GM21825 (cell line): ENCODE data around the gene PLCE1.
"Not testable (repeated sequence)": the region's sequence is repeated elsewhere in the genome, so short reads cannot be mapped to it uniquely, and the experiment has no call there.

Experiments used
- ATAC-seq: cut with Tn5 transposase; IDR thresholded peaks from one replicate; pipeline ENCODE4 v1.9.1; 2021; ENCODE audit warnings: mild to moderate bottlenecking, moderate library complexity; ENCODE audit not compliant: unreplicated experiment

The PLCE1 gene

DNA sequence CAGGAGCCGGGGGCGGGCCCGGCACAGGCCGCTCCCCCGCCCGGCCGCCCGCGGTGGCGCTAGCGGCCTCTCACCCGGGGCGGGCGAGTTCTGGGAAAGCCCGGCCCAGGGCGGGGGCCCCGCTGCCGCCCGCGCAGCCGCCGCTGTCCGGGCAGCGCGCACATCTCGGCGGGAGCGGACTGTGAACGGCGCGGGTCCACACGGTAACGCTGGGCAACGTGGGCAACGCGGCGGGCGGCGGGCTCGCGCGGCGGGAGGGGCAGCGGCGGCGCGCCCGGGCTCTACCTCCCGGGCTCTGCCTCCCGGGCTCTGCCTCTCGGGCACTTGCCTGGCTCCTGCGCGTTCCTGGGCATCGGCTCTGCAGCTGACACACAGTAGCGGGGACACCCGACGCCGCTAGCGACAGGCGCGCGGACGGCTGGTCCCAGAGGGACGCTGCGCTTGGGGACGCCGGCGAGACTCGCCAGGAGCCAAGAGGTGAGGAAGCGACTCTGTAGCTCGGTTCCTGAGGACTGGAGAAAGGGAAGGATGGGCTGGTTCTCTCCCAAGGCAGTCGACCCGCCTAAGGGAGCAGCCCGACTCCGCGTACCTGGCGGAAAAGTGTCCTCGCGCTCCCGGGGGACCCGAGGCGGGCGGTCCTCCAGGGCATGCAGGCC, at the start of gene PLCE1:
Gene PLCE1 (plus strand): TSS at position 150 of the 656 bp plus-strand sequence. CDS start 37,116 bp downstream, outside the sequence.
- ATAC-seq: no peak

DNA sequence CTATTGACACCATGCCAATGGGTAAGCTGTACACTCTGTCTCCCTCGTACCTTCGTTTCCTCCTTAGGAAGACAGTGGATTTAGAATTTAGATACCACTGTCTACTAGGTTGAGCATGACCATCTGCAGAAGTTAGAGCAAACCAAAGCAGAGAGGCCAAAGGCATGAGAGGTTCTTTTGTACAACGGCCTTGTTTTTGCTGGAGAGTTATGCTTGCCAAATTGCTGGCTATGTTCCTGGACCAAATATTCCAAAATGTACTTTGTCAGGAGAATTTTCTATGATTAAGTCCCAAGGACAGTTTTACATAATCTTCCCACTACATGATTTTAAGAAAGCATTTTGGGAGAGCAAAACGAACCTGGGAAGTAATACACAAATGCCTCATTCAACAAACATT, 47.9 kb upstream of the PLCE1 start:
- ATAC-seq: no peak

DNA sequence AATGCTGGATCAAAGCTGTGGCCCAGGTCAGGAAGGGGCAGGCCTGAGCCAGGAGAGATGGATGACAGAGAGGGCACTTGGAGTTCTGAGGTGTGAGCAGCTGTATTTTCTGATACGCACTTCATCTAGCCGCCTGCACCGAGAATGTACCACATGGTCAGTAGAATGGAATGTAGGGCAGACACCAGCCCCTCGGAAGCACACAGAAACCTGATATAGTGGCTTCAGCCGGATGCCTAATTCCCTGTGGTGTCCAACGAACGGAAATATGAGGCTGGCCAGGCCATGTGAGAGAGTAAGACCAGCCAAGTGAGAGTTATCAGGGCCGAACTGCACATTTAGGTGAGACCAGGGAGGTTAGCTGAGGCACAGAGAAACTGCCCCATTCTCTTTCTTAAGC, 46.7 kb upstream of the PLCE1 start:
- no peak for ATAC-seq

DNA sequence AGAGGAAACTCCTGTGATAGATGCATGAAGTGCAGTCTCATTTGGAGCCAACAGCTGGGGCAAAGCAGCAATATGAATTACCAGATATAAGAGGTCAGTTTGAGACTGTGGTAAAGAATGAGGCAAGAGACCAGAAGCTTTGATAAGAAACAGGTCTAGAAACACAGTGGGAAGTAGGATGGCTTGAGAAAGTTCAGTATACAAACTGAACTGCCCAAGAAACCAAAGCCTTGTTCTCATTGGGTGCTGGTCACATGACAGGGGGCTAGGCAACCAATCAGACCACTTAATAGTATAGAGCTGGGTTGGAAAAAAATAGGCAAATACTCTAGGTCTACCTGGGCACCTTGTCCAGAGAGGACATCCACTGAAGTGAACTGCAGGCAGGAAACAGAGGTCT, 46.2 kb upstream of the PLCE1 start:
- no peak for ATAC-seq

DNA sequence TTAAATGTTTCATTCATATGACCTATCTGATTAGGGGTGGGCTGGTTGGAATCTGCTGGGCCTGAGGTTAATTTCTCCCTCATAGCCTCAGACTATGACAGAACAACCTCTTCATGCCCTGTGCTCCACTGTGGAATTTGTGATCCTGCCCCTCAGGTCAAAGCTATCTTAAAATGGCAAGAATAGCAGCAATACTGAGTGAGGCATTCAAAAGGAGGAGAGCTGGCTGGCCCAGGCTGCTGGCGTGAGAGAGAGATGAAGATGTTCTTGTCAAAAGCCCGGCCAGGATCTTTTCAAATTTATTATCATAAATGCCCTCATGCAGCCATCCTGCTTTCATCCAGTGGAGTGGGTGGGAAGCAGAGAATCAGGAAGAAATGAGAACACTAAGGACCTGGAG, 41.8 kb upstream of the PLCE1 start:
- ATAC-seq: no peak

DNA sequence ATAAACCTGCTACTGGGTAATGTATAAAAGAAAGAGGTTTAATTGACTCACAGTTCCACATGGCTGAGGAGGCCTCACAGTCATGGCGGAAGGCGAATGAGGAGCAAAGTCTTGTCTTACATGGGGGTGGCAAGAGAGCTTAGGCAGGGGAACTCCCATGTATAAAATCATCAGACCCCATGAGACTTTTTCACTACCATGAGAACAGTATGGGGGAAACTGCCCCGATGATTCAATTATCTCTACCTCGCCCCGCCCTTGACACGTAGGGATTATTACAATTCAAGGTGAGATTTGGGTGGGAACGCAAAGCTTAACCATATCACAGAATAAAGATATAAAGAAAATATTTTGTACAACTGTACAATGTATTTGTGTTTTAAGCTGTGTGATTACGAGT, 39.4 kb upstream of the PLCE1 start:
- ATAC-seq: no peak

DNA sequence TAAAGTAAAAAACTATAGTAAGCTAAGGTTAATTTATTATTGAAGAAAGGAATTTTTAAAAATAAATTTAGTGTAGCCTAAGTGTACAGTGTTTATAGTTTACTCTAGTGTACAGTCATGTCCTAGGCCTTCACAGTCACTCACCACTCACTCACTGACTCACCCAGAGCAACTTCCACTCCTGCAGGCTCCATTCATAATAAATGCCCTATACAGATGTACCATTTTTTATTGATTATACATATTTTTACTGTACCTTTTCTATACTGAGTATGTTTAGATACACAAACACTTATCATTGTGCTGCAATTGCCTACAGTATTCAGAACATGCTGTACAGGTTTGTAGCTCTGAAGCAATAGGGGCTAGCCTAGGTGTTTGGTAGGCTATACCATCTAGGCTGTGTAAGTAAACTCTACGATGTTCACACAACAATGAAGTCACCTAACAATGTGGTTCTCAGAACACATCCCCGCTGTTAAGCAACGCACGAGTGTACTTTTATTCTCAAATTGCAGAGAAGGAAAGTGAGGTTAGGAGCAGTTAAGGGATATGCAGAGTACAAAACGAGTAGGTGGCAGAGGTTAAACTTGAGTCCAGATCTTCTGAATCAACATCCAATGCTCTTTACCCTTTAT, 38.9 kb upstream of the PLCE1 start:
- ATAC-seq: no peak

DNA sequence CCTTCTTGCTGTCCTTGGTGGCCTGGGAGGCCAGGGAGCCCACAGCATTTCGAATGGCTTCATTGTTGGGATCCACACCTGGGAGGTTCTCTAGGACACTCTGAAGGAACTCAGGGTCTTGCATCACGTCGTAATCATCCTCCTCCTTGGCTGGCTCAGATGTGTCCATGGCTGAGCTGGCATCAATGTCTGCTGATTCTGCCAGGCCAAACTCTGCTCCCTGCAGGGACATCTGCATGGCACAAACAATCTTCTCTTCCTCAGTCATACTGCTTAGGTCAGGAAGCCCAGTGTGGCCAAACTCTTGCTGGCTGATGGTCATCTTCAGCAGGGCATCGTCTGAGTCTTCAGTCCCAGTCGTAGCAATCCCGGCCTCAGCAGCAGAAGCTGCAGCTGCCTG, 34.9 kb upstream of the PLCE1 start:
- ATAC-seq: no peak

DNA sequence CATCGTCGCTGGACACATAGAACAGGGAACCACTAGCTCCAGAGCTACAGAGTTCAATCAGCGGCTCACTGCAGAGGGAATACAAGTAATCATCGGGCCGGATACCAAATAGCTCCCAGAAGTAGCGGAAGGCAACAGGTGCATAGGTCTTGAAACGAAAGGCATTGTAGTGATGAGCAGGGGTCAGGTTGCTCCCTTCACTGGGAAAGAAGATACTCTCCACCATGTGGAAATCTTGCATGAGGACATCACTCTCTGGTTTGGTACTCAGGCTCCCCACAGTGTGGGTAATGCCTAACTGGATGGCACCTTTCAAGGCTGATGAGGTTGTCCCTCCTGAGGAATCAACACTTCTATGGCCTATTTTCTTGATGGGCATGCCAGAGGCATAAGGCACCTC, 32.7 kb upstream of the PLCE1 start:
- not testable (repeated sequence) for ATAC-seq

DNA sequence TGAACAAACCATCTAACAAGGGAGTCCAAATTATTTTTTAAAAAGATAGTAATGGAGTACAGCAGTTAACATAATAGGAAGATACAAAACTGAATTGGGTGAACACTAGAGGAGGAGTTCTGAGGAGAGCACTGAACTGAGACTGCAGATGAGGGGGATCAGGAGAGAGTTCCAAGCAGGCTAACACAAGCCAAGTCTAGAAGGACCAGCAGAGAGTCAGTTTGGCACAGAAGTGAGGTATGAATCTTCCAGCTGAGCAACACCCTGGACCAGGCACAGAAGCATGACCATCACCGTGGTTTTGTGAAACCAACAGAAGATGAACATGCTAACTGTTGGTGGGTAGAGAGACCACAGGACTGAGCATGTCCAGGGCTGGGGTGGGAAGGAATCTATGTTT, 30.8 kb upstream of the PLCE1 start:
- no peak for ATAC-seq

DNA sequence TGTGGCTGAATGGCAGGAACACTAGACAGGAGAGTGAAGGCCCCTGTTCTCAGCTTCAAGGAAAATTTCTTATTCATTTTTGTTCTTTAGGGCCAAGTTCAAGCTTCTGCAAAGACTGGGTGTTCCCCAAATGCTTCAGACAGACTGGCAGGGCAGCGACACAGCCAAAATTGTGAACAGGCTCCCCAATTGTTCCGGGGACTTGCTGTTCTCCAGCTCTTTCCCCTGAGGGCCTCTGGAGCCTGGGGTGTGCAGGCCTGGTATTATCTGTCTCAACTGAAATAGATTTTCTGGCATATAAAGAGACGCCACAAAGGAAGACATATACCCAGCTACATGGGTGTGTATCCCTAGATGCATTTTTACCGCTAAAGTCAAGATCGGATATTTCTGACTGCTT, 30.3 kb upstream of the PLCE1 start:
- no peak for ATAC-seq

DNA sequence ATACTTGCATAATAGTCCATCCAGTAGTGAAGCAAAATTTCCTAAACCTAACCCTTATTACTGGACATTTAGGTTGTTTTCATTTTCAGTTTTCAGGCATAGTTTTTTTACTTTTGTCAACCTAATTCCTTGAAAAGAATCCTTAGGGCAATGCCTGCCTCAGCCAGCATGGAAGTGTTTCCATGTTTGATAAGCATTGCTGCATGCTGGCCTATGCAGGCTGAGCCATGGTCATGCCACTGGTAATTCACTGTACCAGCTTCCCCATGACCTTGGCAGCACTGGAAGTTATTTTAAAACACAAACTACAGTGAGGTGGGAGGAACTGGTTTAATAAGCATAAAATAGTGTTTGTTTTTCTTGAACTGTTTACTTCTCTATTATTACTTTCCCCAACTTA, 27.8 kb upstream of the PLCE1 start:
- ATAC-seq: no peak

DNA sequence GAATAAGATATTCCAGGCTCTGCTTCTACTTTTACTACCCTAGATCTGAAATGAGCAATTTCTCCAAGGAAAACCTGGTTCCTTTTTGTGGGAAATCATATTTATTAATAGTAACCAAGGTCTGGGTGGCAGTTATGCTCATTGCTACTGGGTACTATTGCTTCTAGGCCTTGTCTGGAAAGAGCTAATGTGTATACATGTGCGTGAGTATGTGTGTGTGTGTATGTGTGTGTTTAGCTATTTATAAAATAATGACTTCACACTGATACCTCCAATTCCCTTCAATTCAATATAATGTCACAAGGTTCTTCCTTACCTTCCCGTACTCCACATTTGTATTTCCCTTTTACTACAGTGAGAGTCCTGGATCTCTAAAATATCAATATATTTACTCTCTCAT, 26.0 kb upstream of the PLCE1 start:
- no peak for ATAC-seq

DNA sequence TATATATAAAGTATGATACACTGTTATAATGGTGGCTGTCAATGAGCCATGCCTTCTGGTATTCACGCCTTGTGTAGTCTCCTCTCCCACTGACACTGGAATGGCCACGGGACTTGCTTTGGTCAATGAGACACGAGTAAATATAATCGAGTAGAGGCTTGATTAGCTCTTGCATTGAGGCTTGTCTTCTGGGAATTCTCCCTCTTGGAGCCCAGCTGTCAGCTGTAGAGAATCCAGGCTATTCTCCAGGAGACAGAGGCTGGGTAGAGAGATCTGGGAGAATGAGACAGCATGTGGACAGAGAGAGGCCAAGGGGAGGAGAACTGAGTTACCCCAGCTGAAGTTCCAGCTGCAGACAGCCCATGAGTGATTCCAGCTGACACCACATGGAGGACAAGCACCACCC, 25.2 kb upstream of the PLCE1 start:
- ATAC-seq: no peak

DNA sequence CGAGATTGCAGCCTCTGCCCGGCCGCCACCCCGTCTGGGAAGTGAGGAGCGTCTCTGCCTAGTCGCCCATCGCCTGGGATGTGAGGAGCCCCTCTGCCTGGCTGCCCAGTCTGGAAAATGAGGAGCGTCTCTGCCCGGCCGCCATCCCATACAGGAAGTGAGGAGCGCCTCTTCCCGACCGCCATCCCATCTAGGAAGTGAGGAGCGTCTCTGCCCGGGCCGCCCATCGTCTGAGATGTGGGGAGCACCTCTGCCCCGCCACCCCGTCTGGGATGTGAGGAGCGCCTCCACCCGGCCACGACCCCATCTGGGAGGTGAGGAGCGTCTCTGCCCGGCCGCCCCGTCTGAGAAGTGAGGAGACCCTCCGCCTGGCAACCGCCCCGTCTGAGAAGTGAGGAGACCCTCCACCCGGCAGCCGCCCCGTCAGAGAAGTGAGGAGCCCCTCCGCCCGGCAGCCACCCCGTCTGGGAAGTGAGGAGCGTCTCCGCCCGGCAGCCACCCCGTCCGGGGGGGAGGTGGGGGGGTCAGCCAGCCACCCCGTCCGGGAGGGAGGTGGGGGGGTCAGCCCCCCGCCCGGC, 23.2 kb upstream of the PLCE1 start:
- not testable (repeated sequence) for ATAC-seq

DNA sequence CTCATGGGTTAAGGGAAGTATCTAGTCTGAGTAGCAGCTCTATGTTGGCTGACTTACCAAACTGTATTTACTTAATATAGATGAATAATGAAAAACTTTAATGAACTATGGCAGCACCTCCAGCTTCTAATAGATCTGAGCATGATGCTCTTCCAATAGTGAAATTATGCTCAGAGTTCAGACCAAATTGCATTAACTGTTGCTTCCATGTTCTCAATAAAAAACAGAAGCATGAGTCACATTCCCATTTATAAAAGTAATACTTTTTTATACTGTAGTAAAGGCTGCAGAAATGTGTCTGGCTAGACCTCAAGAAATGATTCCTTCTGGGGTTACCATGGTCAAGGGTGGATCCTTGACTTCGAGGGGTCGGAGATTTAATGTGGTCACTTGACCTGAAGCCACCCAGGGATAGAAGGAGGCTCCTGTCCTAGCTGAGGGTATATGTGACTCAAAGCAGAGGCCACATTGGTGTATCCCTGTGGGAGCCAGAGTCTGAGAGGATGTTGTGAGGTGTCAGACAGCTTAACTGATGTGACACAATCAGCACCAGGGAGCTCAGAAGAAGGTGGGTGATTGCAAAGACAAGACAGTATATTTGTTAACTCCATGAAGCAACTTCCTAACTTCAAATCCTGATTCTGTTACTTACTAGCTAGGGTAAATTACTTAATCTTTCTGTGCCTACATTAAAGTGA, 19.8 kb upstream of the PLCE1 start:
- no peak for ATAC-seq

DNA sequence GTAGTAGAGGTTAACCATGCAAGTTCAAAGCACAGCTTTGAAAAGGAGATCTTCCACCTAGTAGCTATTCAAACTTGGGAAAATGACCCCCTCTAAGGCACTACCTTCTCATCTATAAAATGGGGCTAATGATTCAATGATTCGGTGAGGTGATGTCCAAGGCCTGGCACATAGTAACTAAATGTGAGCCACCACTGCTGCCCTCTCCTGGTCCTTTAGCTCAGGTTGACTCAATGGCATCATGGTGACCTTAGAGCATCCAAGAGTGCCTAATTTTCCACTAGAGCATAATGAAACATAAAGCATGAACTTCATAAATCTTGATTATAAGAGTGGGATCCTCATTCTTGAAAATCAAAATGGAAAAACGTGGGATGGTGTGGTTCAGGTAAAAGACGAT, 16.3 kb upstream of the PLCE1 start:
- ATAC-seq: no peak

DNA sequence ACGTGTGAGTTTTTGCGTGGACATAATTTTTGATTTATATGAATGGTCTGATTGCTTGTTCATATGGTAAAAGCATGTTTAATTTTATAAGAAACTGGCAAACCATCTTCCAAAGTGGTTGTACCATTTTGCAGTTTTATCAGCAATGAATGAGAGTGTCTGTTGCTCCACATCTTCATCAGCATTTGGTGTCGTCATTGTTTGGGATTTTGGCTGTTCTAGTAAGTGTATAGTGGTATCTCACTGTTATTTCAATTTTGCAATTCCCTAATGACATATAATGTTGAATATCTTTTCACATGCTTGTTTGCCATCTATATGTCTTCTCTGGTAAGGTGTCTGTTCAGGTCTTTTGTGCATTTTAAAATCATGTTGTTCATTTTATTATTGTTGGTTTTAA, 13.2 kb upstream of the PLCE1 start:
- ATAC-seq: no peak

DNA sequence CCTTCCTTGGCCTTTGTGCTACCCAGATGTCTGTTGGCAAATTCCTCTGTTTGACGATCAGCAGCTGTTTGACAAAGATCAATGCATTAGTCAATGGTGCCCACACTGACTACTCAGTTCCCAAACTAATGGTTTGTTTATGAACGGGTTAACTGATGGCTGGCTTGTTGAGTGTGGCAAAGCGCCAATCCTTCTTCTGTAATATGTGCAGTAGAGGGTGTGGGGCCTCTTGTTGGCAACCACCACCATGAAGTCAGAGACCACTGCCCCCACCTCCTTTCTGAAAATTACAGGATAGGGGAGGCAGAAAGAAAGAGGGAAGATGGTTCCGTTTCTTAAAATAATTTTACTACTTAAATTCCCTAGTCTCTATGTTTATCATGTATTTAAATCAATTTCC, 2.6 kb upstream of the PLCE1 start:
- ATAC-seq: no peak

DNA sequence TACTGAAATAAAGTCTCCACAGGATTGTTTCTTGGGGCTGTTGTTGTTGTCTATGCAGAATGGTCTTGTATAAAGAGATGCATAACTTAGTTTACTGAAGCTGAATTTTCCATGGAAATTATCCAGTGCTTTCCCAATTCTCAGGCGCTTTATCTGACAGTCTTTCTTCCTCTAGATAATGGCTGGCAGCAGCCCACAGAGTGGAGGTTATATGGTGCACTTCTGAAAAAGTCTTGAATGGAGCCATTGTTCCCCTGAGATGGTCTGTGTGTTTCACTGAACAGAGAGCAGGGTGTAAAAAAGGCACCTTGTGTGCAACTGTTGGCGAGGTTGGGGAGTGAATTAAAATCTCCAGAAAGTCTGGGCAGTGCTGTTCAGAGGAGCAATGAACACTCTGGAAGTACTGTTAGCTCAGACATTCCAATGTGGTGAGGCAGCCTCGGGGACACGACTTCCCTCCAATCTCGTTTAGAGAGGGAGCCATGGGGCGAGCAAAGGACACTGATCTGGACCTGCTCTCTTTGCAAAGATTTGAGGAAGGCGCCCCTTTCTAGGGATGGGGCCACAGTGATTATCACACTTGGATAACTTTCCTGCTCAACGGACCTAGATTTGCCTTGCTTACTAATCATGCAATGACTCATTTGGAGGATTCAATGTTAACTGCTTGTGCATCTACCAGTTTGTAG, 2.0 kb upstream of the PLCE1 start:
- no peak for ATAC-seq

DNA sequence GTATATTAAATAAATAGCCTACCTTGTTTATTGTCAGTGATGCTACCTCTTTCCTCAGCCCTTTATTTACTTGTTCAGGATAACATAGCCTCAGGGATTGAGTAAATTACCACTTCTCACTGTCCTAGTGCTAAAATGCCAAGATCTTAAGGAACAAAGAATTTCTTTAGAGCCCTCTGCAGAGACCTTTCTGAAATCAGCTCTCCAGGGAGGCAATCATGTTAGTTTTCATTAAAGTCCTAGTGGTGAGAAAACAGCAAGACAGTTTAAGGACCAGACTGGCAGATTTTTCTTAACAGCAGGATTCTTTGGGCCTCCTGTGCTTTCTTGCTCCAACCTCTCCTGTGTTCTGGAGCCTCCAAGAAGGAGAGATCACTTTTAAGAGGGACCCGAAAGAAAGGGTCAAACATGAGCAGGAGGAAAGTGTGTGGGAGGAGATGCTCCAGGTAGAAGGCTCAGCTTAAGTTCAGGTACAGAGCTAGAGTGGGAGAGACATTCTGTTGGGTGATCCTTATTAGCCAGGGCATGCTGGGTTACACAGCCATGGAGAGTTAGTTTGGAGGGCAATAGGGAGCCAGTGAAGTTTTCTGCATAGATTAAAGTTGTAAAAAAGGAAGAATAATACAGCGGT, 1.2 kb upstream of the PLCE1 start:
- no peak for ATAC-seq
